ENCODE measurements around the gene C7. TPM values are rescaled to one million over a fixed set of nuclear protein-coding genes. Genes with fewer than 3 reads are reported as not detected.

The C7 gene
- total and polyA plus RNA-seq, 2 of the 8 experiments (the other 6 are each of a cell fraction or from before 2014, with no cell fraction given): 0.08 TPM; not detected in 1

- ChIA-PET CTCF (ENCODE audit: partially characterized antibody) (no interaction called here), POLR2A (ENCODE audit: partially characterized antibody) (no interaction called here)
- Histone ChIP-seq H2BK5ac (ENCODE audit: low read depth, low read length) (no peak overlapping the region), H4K91ac (replicated peaks; ENCODE audit: insufficient read length, low read length) (no peak overlapping the region), H3K27me3 (replicated peaks in 1 of 4; ENCODE audit: control insufficient read depth in 3 of 4, extremely low read depth in 1 of 4, insufficient read depth in 3 of 4, low read length in 3 of 4) (no peaks in the 10 kb centered on the region), H2BK120ac (replicated peaks; ENCODE audit: low read depth, low read length) (no peak overlapping the region), H3K79me1 (ENCODE audit: low read depth, low read length) (no peaks in the 10 kb centered on the region), H2AK5ac (ENCODE audit: low read depth, low read length) (no peak overlapping the region), H2BK15ac (ENCODE audit: low read length) (no peak overlapping the region), H3K9ac (replicated peaks in 1 of 4; ENCODE audit: extremely low read depth in 1 of 4, low read depth in 3 of 4, low read length in 3 of 4) (no peak overlapping the region), H3K23me2 (ENCODE audit: low read depth, low read length) (no peaks in the 10 kb centered on the region), H3K79me2 (ENCODE audit: control insufficient read depth in 1 of 2, insufficient read depth in 2 of 2, low read length in 2 of 2) (no peaks in the 10 kb centered on the region), H3K4me2 (ENCODE audit: insufficient read depth in 1 of 2, low read depth in 2 of 2, low read length in 2 of 2) (no peak overlapping the region), H2BK20ac (ENCODE audit: low read length) (no peak overlapping the region), H3K14ac (ENCODE audit: insufficient read length) (no peak overlapping the region), H3K18ac (ENCODE audit: extremely low read depth, low read length) (no peak overlapping the region), H2AFZ (ENCODE audit: low read length) (no peak overlapping the region), H3K36me3 (ENCODE audit: control insufficient read depth in 2 of 4, insufficient read depth in 4 of 4, low read length in 3 of 4) (no peaks in the 10 kb centered on the region), H3K4ac (replicated peaks; ENCODE audit: insufficient read length, low read depth, low read length) (no peak overlapping the region), H4K5ac (ENCODE audit: insufficient read length, low read depth, low read length) (no peak overlapping the region), H4K20me1 (replicated peaks in 1 of 2; ENCODE audit: control insufficient read depth in 1 of 2, insufficient read depth in 2 of 2, low read length in 2 of 2) (no peaks in the 10 kb centered on the region), H3K56ac (replicated peaks; ENCODE audit: insufficient read length, low read depth, low read length) (no peak overlapping the region), H3K27ac (ENCODE audit: low read depth, low read length) (no peak overlapping the region), H4K8ac (ENCODE audit: extremely low read depth, insufficient read depth, low read length) (no peak overlapping the region), H3K4me3 (ENCODE audit: extremely low read depth in 1 of 4, insufficient read depth in 2 of 4, low read depth in 3 of 4, low read length in 4 of 4) (no peak overlapping the region), H2BK12ac (ENCODE audit: low read depth, low read length) (no peak overlapping the region), H3K23ac (ENCODE audit: insufficient read length) (no peak overlapping the region), H3K4me1 (replicated peaks in 1 of 4; ENCODE audit: control insufficient read depth in 3 of 4, insufficient read depth in 4 of 4, low read length in 3 of 4) (no peaks in the 10 kb centered on the region), H3K9me3 (ENCODE audit: insufficient read depth in 2 of 2, low read depth in 1 of 2, low read length in 1 of 2) (peaks cover 0 to 4% of the 10 kb centered on the region in 2 experiments; a peak in 1 of 4 replicates)
- TF ChIP-seq CREB1 (IDR thresholded peaks at IDR 0.05) (no peak), CHD1 (IDR thresholded peaks at IDR 0.05; ENCODE audit: low read depth, low read length) (no peak), BRCA1 (IDR thresholded peaks at IDR 0.05; ENCODE audit: low read depth, low read length) (no peak), POLR2A (IDR thresholded peaks at IDR 0.05; ENCODE audit: control extremely low read depth in 1 of 2, low read depth in 2 of 2, low read length in 2 of 2) (no peak), CHD2 (IDR thresholded peaks at IDR 0.05; ENCODE audit: low read length) (no peak), ASH2L (IDR thresholded peaks at IDR 0.05; ENCODE audit: low read length) (no peak), E2F6 (IDR thresholded peaks at IDR 0.05) (no peak), USF2 (IDR thresholded peaks at IDR 0.05; ENCODE audit: low read length) (no peak), EZH2 (IDR thresholded peaks at IDR 0.05; ENCODE audit: low read depth, low read length, severe bottlenecking) (no peak), PHF8 (conservative IDR thresholded peaks at IDR 0.05; ENCODE audit: low read depth, low read length) (no peak), CBX8 (IDR thresholded peaks at IDR 0.05; ENCODE audit: borderline replicate concordance, low read depth, low read length) (no peak), RBBP5 (IDR thresholded peaks at IDR 0.05; ENCODE audit: borderline replicate concordance, low read depth, low read length) (no peak), JUND (IDR thresholded peaks at IDR 0.05; ENCODE audit: low read length) (no peak), TEAD4 (IDR thresholded peaks at IDR 0.05; ENCODE audit: low read depth, low read length) (no peak), SP2 (IDR thresholded peaks at IDR 0.05; ENCODE audit: low read length) (no peak)
- no peak for DNase-seq (ENCODE audit: low read depth in 1 of 2, low spot score in 2 of 2)
- WGBS, 2 experiments (ENCODE audit: extremely low coverage in 1 of 2, insufficient coverage in 1 of 2, insufficient read length in 1 of 2, insufficient replicate concordance in 2 of 2, low coverage in 1 of 2, low lambda C conversion rate in 2 of 2, missing lambda C conversion rate in 1 of 2): 86% methylated on average over 3 of the region's 3 CpGs; no CpG with 5 or more reads in 1 of the 2 experiments
- FAIRE-seq: no peak
These were observed 75.6 kb downstream of the C7 start for GRCh38 chr5:40984884-40985283.
